T-helper 2 cell treated with Interferon-gamma antibody and Interleukin-4, amounts not matched to agents 100 ng/mL and 5 ng/mL, for 36 hours (primary cell): Measurements from ENCODE around the gene AASS. TPM values are rescaled to one million over a fixed set of nuclear protein-coding genes. Genes with fewer than 3 reads are reported as not detected.

ENCODE experiments used
- intact Hi-C: fragments of 100-400 bp; cut with micrococcal nuclease; formaldehyde crosslinking; loops from one replicate; pipeline ENCODE4 v1.15.1; 2023
- total RNA-seq: library from RNA; stranded (reverse); gene quantifications from 2 replicates; pipeline ENCODE4 v1.2.3, GENCODE V29; 2022

The AASS gene
- total RNA-seq, 1 donor from 2014 or later: 0.89 TPM

DNA sequence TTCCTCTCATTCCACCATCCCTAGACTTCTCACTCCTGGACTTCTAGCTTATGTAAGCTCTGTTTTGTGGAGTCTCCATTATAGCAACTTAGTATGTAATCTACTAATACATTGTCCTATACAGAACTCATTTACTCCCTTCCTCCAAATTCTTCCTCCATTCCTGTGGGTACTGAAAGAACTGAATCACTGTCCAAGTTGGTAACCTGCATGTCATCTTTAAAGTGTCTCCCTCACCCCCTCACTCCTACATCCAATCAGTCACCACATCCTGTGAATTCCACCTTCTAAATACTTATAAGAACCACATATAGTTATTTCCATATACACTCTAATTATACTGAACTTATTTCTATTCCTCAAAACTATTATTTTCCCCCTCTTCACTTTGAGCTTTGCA, 20.3 kb downstream of the AASS start:
- intact Hi-C loops: no loop called here

DNA sequence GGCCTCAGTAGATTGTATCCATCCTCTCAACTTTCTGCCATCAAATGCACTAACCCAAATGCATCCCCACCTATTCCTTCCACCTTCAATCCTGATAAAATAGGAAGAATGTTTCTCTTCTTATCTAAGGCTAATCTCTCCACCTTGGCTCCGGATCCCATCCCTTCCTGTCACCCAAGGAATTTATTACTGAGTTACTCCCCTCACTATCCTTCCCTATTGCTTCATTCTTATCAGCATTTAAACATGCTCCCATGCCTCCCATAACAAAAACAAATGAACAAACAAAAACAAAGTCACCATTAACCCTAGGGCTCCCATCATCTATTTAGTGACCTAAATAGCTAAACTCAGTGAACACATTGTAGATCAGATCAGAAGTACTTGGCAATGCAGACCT, 25.3 kb downstream of the AASS start:
- intact Hi-C loops: no loop called here

- intact Hi-C loops: no loop called here
These were observed 41.0 kb downstream of the AASS start for GRCh38 chr7:122103064-122103463.

DNA sequence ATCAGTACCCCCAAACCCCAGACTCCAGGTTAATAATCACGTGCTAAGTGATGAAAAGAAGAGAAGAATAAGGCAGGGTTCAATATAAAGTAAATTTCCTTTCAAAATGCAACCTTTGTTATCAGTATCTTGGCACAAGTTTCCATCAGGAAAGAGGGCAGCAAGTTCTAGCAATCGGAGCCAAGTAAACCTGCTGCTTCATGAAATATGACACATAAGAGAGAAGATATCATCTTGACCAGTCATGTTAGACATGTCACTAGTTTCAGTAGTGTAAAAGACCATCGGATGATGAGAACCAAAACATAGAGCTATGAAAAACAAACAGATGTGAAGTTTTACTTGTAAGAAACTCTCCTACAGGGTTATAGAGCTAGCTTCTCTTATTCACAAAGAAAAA, 44.0 kb downstream of the AASS start:
- intact Hi-C loops: no loop called here

DNA sequence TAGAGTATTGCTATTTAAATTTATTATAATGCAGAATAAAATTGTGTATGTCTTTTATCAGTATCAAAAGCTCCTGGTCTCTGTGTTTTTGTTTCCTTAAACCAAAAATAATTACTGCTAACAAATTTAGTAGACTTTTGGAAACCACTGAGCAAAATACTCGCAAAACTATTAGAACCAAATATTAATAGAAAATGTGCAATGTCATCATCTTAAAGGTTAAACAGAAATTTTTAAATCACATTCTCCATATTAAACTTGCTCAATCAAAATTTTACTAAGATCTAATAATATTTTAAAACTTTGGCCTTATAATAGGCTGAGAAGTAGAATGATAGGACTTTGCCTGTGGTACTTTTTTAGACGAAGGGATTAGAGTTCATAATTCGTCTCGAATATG, 48.4 kb downstream of the AASS start:
- intact Hi-C loops: loop anchor here (10.0 kb wide), 1 partner anchor 1059 kb away; no protein-coding TSS in a partner anchor

DNA sequence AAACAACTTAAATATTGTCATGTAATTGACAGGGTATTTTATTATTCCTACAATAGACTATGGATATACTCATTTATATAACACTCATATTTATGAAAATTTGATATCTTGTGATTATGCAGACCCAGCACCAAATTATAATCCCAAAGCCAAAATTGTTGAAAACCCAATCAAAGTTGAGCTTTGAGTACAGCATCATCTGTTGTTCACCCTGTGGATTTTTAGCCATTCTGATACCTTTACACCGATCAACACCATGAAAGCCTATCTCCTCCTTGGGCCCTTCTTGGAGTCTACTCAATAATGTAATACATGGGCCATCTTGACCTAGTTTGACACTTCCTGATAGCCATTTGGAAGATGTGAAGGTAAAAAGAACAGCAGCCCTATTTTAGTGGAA, 49.5 kb downstream of the AASS start:
- intact Hi-C loops: loop anchor here (10.0 kb wide), 1 partner anchor 1060 kb away; no protein-coding TSS in a partner anchor

DNA sequence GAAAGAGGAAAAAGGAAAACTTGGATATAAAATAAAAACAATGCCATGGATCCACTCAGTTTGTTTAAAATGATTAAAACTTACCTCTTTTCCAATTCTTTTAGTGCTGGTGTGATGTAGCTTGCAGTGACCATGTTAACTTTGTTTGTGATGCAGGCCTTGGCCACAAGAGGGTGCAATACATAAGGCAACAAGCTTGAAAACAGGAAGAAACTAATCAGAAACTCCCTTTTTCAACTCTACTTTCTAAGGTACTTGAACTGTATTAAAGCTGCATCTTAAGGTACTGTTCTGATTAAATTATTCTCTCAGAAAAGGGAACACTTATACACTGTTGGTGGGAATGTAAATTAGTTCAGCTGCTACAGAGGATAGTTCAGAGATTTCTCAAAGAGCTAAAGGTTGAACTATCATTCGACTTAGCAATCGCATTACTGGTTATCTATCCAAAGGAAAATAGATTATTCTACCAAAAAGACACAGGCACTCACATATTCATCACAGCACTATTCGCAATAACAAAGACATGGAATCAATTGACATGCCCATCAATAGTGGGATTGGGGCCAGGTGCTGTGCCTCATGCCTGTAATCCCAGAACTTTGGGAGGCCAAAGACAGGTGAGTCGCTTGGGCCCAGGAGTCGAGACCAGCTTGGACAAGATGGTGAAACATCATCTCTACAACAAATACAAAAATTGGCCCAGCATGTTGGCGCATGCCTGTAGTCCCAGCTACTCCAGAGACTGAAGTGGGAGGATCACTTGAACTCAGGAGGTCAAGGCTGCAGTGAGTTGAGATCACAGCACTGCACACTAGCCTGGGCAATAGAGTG, 50.9 kb downstream of the AASS start:
- intact Hi-C loops: loop anchor here (1.0 to 10.0 kb wide), 2 partner anchors 436 to 1062 kb away; no protein-coding TSS in a partner anchor

- intact Hi-C loops: no loop called here
These were observed 61.4 kb downstream of the AASS start for GRCh38 chr7:122082670-122083069.

GRCh38 chr7:122082160-122082559, 61.9 kb downstream of the AASS start:
- intact Hi-C loops: no loop called here

- intact Hi-C loops: no loop called here
These were observed 70.4 kb downstream of the AASS start for GRCh38 chr7:122073635-122074034.

- intact Hi-C loops: no loop called here
These were observed 71.0 kb downstream of the AASS start for GRCh38 chr7:122072924-122073599.

- intact Hi-C loops: no loop called here
These were observed 71.8 kb downstream of the AASS start for GRCh38 chr7:122072272-122072671.

DNA sequence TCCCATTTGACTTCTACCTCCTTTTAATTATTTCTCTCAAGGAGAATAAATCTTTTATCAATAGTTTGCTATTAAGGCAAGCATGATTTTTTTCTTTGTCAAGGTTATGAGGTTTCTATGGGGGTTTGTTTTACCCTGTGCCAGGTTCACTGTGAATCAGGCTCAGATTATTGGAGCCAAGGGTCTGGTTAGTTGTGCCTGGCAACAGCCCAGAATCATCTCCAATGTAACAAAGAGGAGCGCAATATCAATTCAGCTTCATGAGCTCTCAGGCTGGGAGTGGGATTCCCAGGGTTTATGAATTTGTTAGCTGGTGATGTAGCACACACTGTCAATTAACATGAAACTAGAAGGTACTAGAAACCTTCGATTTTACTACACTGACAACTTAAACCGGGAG, 73.2 kb downstream of the AASS start:
- intact Hi-C loops: no loop called here

- intact Hi-C loops: no loop called here
These were observed 74.0 kb downstream of the AASS start for GRCh38 chr7:122070062-122070461.

DNA sequence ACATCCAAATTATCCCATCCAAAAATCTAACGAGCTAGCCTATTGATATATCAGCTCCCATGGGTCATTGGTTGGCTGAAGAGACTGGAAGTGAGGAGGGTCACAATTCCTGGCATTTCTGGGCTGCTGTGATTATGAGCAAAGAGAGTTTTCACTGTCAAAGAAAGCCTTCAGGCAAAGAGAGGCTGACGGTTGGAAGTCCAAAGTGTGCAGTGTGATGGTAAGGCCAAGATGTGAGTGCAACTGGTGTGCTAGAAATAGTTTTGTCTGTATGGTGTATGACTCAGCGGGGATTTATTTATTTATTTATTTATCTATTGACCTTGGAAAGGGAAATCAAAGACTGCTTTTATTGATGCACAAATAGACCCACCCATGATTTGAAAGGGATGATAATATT, 75.0 kb downstream of the AASS start:
- intact Hi-C loops: no loop called here

DNA sequence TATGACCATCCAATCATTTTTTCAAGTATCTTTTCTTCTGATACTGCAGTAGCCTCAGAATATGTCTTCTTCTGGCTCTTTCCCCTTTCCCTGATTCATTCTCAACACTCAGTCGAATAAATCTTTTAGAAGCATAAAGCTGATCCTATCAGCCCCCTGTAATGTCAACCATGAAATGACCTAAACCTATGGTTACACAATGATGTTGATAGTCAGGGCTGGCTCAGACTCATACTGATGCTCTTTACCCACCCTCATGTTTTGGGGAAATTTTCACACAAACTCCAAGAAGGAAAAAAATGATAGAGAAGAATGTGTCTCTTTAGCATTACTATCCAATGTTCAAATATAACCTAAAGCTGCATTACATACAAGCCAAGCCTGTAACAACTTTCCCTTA, 76.0 kb downstream of the AASS start:
- intact Hi-C loops: no loop called here

DNA sequence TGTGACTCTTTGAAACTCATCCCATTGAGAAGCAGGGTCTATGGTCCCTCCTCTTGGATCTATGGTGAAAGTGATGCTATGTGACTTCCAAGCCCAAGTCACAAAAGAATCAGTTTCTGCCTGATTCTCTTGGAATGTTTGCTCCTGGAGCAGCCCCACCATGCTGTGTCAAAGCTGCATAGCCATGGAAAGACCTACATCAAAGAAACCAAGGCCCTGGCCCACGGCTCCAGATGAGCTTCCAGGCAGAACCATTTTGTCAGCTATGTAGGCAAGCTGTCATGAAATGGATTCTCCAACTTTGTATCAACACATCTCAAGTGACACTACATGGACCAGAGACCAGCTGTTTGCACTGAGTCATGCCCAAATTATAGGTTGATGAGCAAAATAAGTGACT, 77.0 kb downstream of the AASS start:
- intact Hi-C loops: no loop called here

- intact Hi-C loops: no loop called here
These were observed 79.1 kb downstream of the AASS start for GRCh38 chr7:122064971-122065370.

GRCh38 chr7:122063146-122063545, 80.9 kb downstream of the AASS start:
- intact Hi-C loops: no loop called here

DNA sequence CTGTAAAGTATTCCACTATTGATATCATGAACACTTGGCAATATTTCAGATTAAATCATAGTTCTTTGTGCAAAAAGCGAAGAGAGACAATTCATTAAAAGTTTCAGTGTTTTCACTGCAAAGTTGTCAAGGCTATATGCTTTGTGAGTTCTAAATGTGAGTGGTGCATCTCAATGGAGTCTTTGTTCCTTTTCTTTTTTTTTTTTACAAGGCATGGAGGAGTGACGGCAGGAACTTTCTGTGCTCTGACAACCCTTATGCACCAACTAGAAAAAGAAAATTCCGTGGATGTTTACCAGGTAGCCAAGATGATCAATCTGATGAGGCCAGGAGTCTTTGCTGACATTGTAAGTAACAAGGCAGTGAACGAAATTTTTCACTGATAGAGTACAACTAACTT, 84.5 kb downstream of the AASS start:
- intact Hi-C loops: no loop called here

DNA sequence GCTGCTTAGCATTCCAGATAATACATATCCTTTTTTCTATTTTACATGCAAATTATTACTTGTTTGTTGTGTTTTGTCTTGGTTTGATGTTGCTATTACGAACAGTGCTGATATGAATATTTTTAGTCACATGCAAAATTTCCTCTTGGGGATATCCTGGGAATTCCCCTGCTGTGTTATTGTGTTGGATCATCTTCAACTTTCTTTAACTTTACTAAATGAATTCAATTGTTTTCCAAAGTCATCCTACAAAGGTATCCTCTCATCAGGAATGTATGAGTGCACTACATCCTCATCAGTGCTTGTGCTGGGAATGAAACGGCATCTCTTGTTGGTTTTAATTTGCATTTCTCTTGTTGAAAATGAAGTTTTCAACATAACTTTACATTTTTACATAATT, 87.1 kb downstream of the AASS start:
- intact Hi-C loops: no loop called here

GRCh38 chr7:122055073-122055472, 89.0 kb downstream of the AASS start:
- intact Hi-C loops: no loop called here

DNA sequence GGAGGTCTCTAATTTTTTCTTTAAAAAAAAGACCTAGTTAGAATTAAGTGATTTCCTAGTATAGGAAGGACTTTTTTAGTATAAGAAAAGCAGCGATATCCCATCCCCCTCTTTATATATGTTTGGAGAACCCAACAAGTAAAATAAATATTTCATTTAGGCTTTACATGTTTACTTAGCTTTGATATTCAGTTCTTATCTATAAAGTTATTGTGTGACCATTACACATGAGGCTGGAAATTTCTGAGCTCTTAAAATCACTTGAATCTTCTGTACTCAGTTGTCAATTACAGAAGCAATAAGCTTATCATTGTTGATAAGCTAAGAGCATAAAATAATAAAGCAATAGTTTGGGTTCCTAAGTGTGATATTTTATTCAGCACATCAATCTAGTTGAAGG, 89.7 kb downstream of the AASS start:
- intact Hi-C loops: no loop called here
